DND-41 (cell line): ENCODE results near the gene BRD7.

Source experiments
- ATAC-seq: fragments of 200-7000 bp; cut with Tn5 transposase; 3 replicates; pipeline ENCODE4 v1.9.1; 2021; ENCODE audit warnings: low read depth; ENCODE audit not compliant: insufficient read depth
- DNase-seq: peaks from one replicate; pipeline ENCODE4 v3.0.0-alpha.2; 2020
- H2AFZ ChIP-seq: 2 replicates; pipeline ENCODE4 v1.6.0; 2012; ENCODE audit warnings: low read depth, low read length
- H3K27ac ChIP-seq: 2 replicates; pipeline ENCODE4 v1.5.1; 2012; ENCODE audit warnings: low read length, inconsistent platforms
- H3K27me3 ChIP-seq: fragments of 200-600 bp; sonication (generic); 2 replicates; pipeline ENCODE4 v1.6.0; 2012; ENCODE audit warnings: low read length, mild to moderate bottlenecking, inconsistent platforms; ENCODE audit not compliant: insufficient read depth, poor library complexity
- H3K36me3 ChIP-seq: 2 replicates; pipeline ENCODE4 v1.5.1; 2012; ENCODE audit warnings: low read length, inconsistent platforms; ENCODE audit not compliant: insufficient read depth
- H3K4me1 ChIP-seq: 2 replicates; pipeline ENCODE4 v1.5.1; 2012; ENCODE audit warnings: mild to moderate bottlenecking, low read length; ENCODE audit not compliant: insufficient read depth
- H3K4me2 ChIP-seq: 2 replicates; pipeline ENCODE4 v1.6.0; 2012; ENCODE audit warnings: mild to moderate bottlenecking, moderate library complexity, low read length, inconsistent platforms; ENCODE audit not compliant: insufficient read depth
- H3K4me3 ChIP-seq, 2 experiments: fragments of 200-600 bp in 1 of 2; shearing (Covaris generic) in 1 of 2; 2 replicates each; pipeline ENCODE4 v1.5.1; 2012 to 2016; ENCODE audit warnings: inconsistent platforms in 2 of 2, low read length in 2 of 2, mild to moderate bottlenecking in 2 of 2, low read depth in 1 of 2, moderate library complexity in 1 of 2
- H3K79me2 ChIP-seq: 2 replicates; pipeline ENCODE4 v1.6.0; 2012; ENCODE audit warnings: low read length, inconsistent platforms; ENCODE audit not compliant: insufficient read depth
- H3K9ac ChIP-seq: 2 replicates; pipeline ENCODE4 v1.6.0; 2012; ENCODE audit warnings: low read depth, mild to moderate bottlenecking, inconsistent platforms, low read length, moderate library complexity
- H3K9me3 ChIP-seq: 2 replicates; pipeline ENCODE4 v1.5.1; 2012; ENCODE audit warnings: low read length, moderate library complexity, mild to moderate bottlenecking, inconsistent platforms; ENCODE audit not compliant: insufficient read depth, severe bottlenecking
- H4K20me1 ChIP-seq: 2 replicates; pipeline ENCODE4 v1.6.0; 2012; ENCODE audit warnings: low read length; ENCODE audit not compliant: insufficient read depth
- EZH2 ChIP-seq: IDR thresholded peaks from 3 replicates; pipeline ENCODE4 v1.6.1; 2012; ENCODE audit warnings: borderline replicate concordance, low read depth, mild to moderate bottlenecking, moderate library complexity, low read length, inconsistent platforms; ENCODE audit not compliant: severe bottlenecking
- TF ChIP-seq, protein P1 (sequence below): IDR thresholded peaks from 2 replicates; pipeline ENCODE4 v1.5.1; 2012; ENCODE audit warnings: borderline replicate concordance, low read length, moderate library complexity, mild to moderate bottlenecking; ENCODE audit not compliant: poor library complexity, severe bottlenecking; ENCODE audit errors: extremely low read depth

BRD7 gene

DNA sequence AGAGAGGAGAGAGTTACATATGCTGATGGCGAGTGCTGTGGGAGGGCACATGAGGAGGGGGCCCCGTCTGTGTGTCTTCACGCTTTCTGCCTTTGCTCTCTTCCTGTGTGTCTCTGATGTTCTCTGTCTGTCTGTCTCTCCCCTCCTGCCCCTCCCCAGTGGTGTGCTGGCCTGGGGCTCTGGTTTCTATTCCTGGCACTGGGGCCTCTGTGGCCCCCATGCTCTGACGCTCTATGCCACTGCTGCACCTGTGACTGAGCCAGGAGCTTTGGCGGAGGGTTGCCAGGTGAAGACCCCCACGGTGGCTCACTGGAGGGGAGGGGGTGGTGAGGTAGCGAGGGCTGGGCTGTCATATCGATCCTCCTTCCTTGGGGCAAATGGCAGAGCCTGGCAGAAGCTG is 24.6 kb upstream of the BRD7 start:
- no peak for TF ChIP-seq EZH2
- TF ChIP-seq, protein P1, sequence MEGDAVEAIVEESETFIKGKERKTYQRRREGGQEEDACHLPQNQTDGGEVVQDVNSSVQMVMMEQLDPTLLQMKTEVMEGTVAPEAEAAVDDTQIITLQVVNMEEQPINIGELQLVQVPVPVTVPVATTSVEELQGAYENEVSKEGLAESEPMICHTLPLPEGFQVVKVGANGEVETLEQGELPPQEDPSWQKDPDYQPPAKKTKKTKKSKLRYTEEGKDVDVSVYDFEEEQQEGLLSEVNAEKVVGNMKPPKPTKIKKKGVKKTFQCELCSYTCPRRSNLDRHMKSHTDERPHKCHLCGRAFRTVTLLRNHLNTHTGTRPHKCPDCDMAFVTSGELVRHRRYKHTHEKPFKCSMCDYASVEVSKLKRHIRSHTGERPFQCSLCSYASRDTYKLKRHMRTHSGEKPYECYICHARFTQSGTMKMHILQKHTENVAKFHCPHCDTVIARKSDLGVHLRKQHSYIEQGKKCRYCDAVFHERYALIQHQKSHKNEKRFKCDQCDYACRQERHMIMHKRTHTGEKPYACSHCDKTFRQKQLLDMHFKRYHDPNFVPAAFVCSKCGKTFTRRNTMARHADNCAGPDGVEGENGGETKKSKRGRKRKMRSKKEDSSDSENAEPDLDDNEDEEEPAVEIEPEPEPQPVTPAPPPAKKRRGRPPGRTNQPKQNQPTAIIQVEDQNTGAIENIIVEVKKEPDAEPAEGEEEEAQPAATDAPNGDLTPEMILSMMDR, result no peak
- Histone ChIP-seq H3K27me3 (peaks cover 6% of the 10 kb centered on the region), H2AFZ (no peak overlapping the region), H3K36me3 (no peaks in the 10 kb centered on the region), H3K4me1 (no peaks in the 10 kb centered on the region), H3K27ac (no peak overlapping the region), H3K4me3 (no peak overlapping the region), H4K20me1 (no peaks in the 10 kb centered on the region), H3K9me3 (no peaks in the 10 kb centered on the region), H3K9ac (no peak overlapping the region), H3K79me2 (no peaks in the 10 kb centered on the region), H3K4me2 (no peak overlapping the region)
- ATAC-seq, result no peak
- no peak for DNase-seq

DNA sequence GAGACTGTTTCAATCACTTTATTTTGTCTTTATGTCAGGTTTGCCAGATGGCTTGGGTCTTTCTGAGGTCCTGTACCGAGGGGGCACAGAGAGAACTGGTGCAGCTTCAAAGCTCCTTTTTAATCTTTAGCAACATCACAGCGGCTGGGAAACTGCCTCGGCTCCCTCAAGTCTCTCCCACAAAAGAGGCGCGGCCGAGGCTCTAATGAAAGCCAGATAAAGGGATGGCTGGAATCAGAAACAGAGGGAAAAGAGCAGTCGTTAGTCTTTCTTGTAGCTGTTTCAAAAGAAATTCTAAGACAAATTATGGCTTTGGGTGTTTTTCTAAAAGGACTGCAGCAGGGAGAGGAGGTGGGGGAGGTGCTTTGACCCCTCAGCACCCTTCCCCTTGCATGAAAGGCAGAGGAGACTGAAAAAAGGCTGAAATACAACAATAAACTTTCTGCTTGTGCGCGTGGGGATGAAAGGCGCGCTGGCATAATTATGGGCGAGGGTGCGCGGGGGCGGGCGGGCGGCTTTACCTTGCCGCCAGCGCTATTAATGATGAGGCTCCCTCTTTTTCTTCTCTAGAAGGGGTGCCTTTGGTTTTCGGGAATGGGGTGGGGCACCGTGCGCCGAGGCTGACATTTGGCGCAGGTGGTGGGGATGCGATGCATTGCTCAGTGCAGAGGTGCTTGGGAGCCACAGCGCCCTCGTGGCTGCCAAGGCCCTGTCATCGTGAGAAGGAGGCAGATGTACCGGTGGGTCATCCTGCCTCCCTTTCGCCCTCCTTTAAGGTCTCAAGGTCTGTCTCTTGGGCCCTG is 22.3 kb upstream of the BRD7 start:
- no peaks in the 10 kb centered on the region for H3K79me2 ChIP-seq
- no peak overlapping the region for H3K9ac ChIP-seq
- H3K4me2 ChIP-seq, result no peak overlapping the region
- peaks cover 8% of the 10 kb centered on the region for H3K27me3 ChIP-seq
- no peaks in the 10 kb centered on the region for H3K9me3 ChIP-seq
- H4K20me1 ChIP-seq, result no peaks in the 10 kb centered on the region
- TF ChIP-seq, protein P1, result no peak
- TF ChIP-seq EZH2, result no peak
- H3K27ac ChIP-seq, result no peak overlapping the region
- H3K4me1 ChIP-seq, result no peaks in the 10 kb centered on the region
- no peaks in the 10 kb centered on the region for H3K36me3 ChIP-seq
- no peak for DNase-seq
- H2AFZ ChIP-seq, result no peak overlapping the region
- no peak overlapping the region for H3K4me3 ChIP-seq
- ATAC-seq, result no peak

DNA sequence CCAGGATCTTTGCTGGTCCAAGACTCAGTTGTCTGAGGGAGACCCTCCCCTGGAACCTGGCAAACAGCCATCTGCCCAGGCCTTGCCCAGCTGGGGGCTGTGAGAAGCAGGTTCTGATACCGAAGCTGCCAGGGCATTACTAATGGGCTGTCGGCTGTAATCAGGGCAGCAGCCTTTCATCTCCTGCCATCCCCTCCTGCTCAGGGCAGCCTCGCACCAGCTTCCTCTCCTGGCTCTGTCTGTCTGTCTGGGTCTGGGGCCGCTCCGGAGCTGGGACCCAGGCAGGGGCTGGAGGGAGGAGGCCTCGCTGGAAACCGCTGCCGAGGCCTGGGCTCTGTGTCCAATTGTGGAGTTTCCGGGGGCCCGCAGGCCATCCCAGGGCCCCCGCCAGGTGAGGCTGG is 21.6 kb upstream of the BRD7 start:
- TF ChIP-seq, protein P1, result no peak
- no peak for TF ChIP-seq EZH2
- Histone ChIP-seq H3K79me2 (no peaks in the 10 kb centered on the region), H3K27ac (no peak overlapping the region), H3K4me3 (no peak overlapping the region), H3K27me3 (peaks cover 8% of the 10 kb centered on the region), H3K4me1 (no peaks in the 10 kb centered on the region), H3K9me3 (no peaks in the 10 kb centered on the region), H3K36me3 (no peaks in the 10 kb centered on the region), H3K9ac (no peak overlapping the region), H4K20me1 (no peaks in the 10 kb centered on the region), H3K4me2 (no peak overlapping the region), H2AFZ (no peak overlapping the region)
- DNase-seq (no peak), ATAC-seq (no peak)
